ENCODE results near the gene NRP1.

Gene NRP1

GRCh38 chr10:33208166-33208565, 126.3 kb downstream of the NRP1 start:
- Histone ChIP-seq H3K9me3 (ENCODE audit: severe bottlenecking) (no peaks in the 10 kb centered on the region), H3K4me3 (ENCODE audit: severe bottlenecking) (no peak overlapping the region), H3K4me1 (ENCODE audit: insufficient read depth, poor library complexity, severe bottlenecking) (no peaks in the 10 kb centered on the region), H3K36me3 (ENCODE audit: low read depth) (peaks cover 88% of the 10 kb centered on the region), H3K27me3 (ENCODE audit: insufficient read depth, poor library complexity, severe bottlenecking) (no peaks in the 10 kb centered on the region), H3K27ac (ENCODE audit: poor library complexity, severe bottlenecking) (no peak overlapping the region)
- no peak for DNase-seq (ENCODE audit: low spot score)
- ATAC-seq (ENCODE audit: low read depth) = no peak
- TF ChIP-seq, protein P1, sequence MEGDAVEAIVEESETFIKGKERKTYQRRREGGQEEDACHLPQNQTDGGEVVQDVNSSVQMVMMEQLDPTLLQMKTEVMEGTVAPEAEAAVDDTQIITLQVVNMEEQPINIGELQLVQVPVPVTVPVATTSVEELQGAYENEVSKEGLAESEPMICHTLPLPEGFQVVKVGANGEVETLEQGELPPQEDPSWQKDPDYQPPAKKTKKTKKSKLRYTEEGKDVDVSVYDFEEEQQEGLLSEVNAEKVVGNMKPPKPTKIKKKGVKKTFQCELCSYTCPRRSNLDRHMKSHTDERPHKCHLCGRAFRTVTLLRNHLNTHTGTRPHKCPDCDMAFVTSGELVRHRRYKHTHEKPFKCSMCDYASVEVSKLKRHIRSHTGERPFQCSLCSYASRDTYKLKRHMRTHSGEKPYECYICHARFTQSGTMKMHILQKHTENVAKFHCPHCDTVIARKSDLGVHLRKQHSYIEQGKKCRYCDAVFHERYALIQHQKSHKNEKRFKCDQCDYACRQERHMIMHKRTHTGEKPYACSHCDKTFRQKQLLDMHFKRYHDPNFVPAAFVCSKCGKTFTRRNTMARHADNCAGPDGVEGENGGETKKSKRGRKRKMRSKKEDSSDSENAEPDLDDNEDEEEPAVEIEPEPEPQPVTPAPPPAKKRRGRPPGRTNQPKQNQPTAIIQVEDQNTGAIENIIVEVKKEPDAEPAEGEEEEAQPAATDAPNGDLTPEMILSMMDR (IDR thresholded peaks at IDR 0.05; ENCODE audit: poor library complexity, severe bottlenecking) = no peak

- Histone ChIP-seq H3K27me3 (ENCODE audit: insufficient read depth, poor library complexity, severe bottlenecking) (no peaks in the 10 kb centered on the region), H3K9me3 (ENCODE audit: severe bottlenecking) (no peaks in the 10 kb centered on the region), H3K4me3 (ENCODE audit: severe bottlenecking) (no peak overlapping the region), H3K27ac (ENCODE audit: poor library complexity, severe bottlenecking) (no peak overlapping the region), H3K4me1 (ENCODE audit: insufficient read depth, poor library complexity, severe bottlenecking) (no peaks in the 10 kb centered on the region), H3K36me3 (ENCODE audit: low read depth) (peaks cover 84% of the 10 kb centered on the region)
- TF ChIP-seq, protein P1 (IDR thresholded peaks at IDR 0.05; ENCODE audit: poor library complexity, severe bottlenecking) = no peak
- ATAC-seq (ENCODE audit: low read depth) (no peak), DNase-seq (ENCODE audit: low spot score) (no peak)
Measured at GRCh38 chr10:33204031-33204430, 130.4 kb downstream of the NRP1 start.

GRCh38 chr10:33201971-33202370, 132.5 kb downstream of the NRP1 start:
- no peaks in the 10 kb centered on the region for H3K4me1 ChIP-seq (ENCODE audit: insufficient read depth, poor library complexity, severe bottlenecking)
- ATAC-seq (ENCODE audit: low read depth) = no peak

GRCh38 chr10:33201056-33201780, 133.2 kb downstream of the NRP1 start:
- ATAC-seq (ENCODE audit: low read depth) (no peak), DNase-seq (ENCODE audit: low spot score) (no peak)
- Histone ChIP-seq H3K9me3 (ENCODE audit: severe bottlenecking) (no peaks in the 10 kb centered on the region), H3K27me3 (ENCODE audit: insufficient read depth, poor library complexity, severe bottlenecking) (no peaks in the 10 kb centered on the region), H3K36me3 (ENCODE audit: low read depth) (peaks cover 83% of the 10 kb centered on the region), H3K27ac (ENCODE audit: poor library complexity, severe bottlenecking) (no peak overlapping the region), H3K4me1 (ENCODE audit: insufficient read depth, poor library complexity, severe bottlenecking) (no peaks in the 10 kb centered on the region), H3K4me3 (ENCODE audit: severe bottlenecking) (no peak overlapping the region)
- TF ChIP-seq, protein P1 (IDR thresholded peaks at IDR 0.05; ENCODE audit: poor library complexity, severe bottlenecking) = no peak

More at GRCh38 chr10:33201971-33202370, 132.5 kb downstream of the NRP1 start:
- Histone ChIP-seq H3K27me3 (ENCODE audit: insufficient read depth, poor library complexity, severe bottlenecking) (no peaks in the 10 kb centered on the region), H3K36me3 (ENCODE audit: low read depth) (peaks cover 83% of the 10 kb centered on the region), H3K4me3 (ENCODE audit: severe bottlenecking) (no peak overlapping the region), H3K9me3 (ENCODE audit: severe bottlenecking) (no peaks in the 10 kb centered on the region), H3K27ac (ENCODE audit: poor library complexity, severe bottlenecking) (no peak overlapping the region)
- DNase-seq (ENCODE audit: low spot score) = no peak
- TF ChIP-seq, protein P1 (IDR thresholded peaks at IDR 0.05; ENCODE audit: poor library complexity, severe bottlenecking) = no peak

DNA sequence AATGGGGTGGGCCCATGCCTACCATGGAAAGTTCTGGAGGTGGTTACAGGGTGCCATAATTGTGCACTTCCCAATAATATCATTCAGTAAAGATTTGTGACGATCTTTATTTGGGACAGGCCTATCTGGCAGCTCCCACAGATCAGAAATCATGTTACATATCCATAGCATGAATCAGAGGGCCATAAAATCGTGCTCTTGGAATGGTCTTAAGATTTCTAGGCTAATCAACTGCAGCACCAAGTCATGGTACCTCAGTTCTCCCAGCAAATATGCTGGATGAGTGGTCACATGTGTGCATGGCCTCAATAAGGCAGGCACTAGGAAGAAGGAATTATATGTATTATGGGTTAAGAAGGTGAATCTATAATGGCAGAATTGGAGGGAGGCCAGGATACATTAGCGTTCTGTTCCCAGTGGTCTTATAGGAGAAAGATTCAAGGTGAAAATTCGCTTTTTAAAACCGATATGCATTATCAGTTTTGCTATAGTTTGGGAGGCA, 134.7 kb downstream of the NRP1 start:
- H3K36me3 ChIP-seq (ENCODE audit: low read depth) = peaks cover 82% of the 10 kb centered on the region
- peaks cover 3% of the 10 kb centered on the region for H3K4me1 ChIP-seq (ENCODE audit: insufficient read depth, poor library complexity, severe bottlenecking)
- H3K27ac ChIP-seq (ENCODE audit: poor library complexity, severe bottlenecking) = no peak overlapping the region
- ATAC-seq (ENCODE audit: low read depth) = no peak
- TF ChIP-seq, protein P1 (IDR thresholded peaks at IDR 0.05; ENCODE audit: poor library complexity, severe bottlenecking) = no peak
- no peaks in the 10 kb centered on the region for H3K27me3 ChIP-seq (ENCODE audit: insufficient read depth, poor library complexity, severe bottlenecking)
- no peak overlapping the region for H3K4me3 ChIP-seq (ENCODE audit: severe bottlenecking)
- no peaks in the 10 kb centered on the region for H3K9me3 ChIP-seq (ENCODE audit: severe bottlenecking)
- DNase-seq (ENCODE audit: low spot score) = no peak
